A549 (cell line): ENCODE data around the gene ZNF501. TPM values are rescaled to one million over a fixed set of nuclear protein-coding genes. Genes with fewer than 3 reads are reported as not detected.

Experiments used
- ATAC-seq, 2 experiments: fragments of 200-7000 bp in 1 of 2; fragments of >200 bp in 1 of 2; cut with Nextera tagmentation in 1 of 2; cut with Tn5 transposase in 1 of 2; 3 replicates each; pipeline versions ENCODE4 v1.8.0 to v1.9.1; 2018 to 2020; ENCODE audit warnings: mild to moderate bottlenecking in 1 of 2, moderate library complexity in 1 of 2
- CTCF ChIA-PET: fragments of 300-600 bp; sonication (Branson Sonifier 250); formaldehyde crosslinking; extraction: SDS; loops from one replicate; lab custom pipeline; 2021; ENCODE audit warnings: antibody characterized with exemption, inconsistent platforms; lab: Yijun Ruan, JAX
- POLR2A ChIA-PET: fragments of 350-600 bp; formaldehyde crosslinking; extraction: SDS; loops from one replicate; lab custom pipeline; 2021; ENCODE audit warnings: antibody characterized with exemption, inconsistent platforms; lab: Yijun Ruan, JAX
- DNase-seq, 2 experiments: peaks; one replicate each; pipeline versions ENCODE4 v3.0.0 to v3.0.0-alpha.2; 2011 to 2016; ENCODE audit warnings: low read depth in 1 of 2, low spot score in 1 of 2
- FAIRE-seq: peaks from 2 replicates; lab custom pipeline; 2011; peaks lifted over from hg19 to GRCh38; lab: Jason Lieb, UNC
- H3K27ac ChIP-seq, 2 experiments: fragments of >200 bp; sonication (Bioruptor Twin); formaldehyde crosslinking; 3 replicates each; pipeline ENCODE4 v1.5.1; 2016 to 2017
- H3K4me1 ChIP-seq: fragments of >200 bp; sonication (Bioruptor Twin); formaldehyde crosslinking; 3 replicates; pipeline ENCODE4 v1.6.1; 2016
- H3K4me2 ChIP-seq: fragments of >200 bp; sonication (Bioruptor Twin); formaldehyde crosslinking; 3 replicates; pipeline ENCODE4 v1.6.1; 2016
- H3K4me3 ChIP-seq: fragments of >200 bp; sonication (Bioruptor Twin); formaldehyde crosslinking; 3 replicates; pipeline ENCODE4 v1.5.1; 2016
- H3K9me3 ChIP-seq: fragments of >200 bp; sonication (Bioruptor Twin); formaldehyde crosslinking; 3 replicates; pipeline ENCODE4 v1.6.1; 2016
- BHLHE40 ChIP-seq: IDR thresholded peaks from 2 replicates; pipeline ENCODE4 v1.6.1; 2012; ENCODE audit warnings: low read depth, low read length, inconsistent platforms
- CEBPB ChIP-seq, 2 experiments: fragments of >200 bp in 1 of 2; sonication (Bioruptor Twin) in 1 of 2; formaldehyde crosslinking in 1 of 2; IDR thresholded peaks; 2 replicates each; pipeline ENCODE4 v1.6.1; 2012 to 2016
- EHF ChIP-seq: fragments of 250-450 bp; sonication (Bioruptor Pico); IDR thresholded peaks from 2 replicates; pipeline ENCODE4 v1.5.0; 2020; ENCODE audit warnings: mild to moderate bottlenecking
- ELK1 ChIP-seq: fragments of 150-350 bp; IDR thresholded peaks from 2 replicates; pipeline ENCODE4 v1.6.1; 2014; ENCODE audit warnings: low read depth, mild to moderate bottlenecking, low read length
- FOSB ChIP-seq: fragments of 250-450 bp; sonication (Bioruptor Pico); IDR thresholded peaks from 2 replicates; pipeline ENCODE4 v1.5.0; 2020; ENCODE audit warnings: mild to moderate bottlenecking, moderate library complexity
- FOXS1 ChIP-seq: fragments of 250-450 bp; sonication (Bioruptor Pico); IDR thresholded peaks from 2 replicates; pipeline ENCODE4 v1.5.0; 2020; ENCODE audit warnings: mild to moderate bottlenecking, moderate library complexity
- GATA3 ChIP-seq: IDR thresholded peaks from 2 replicates; pipeline ENCODE4 v1.6.1; 2012; ENCODE audit warnings: borderline replicate concordance
- HOXB13 ChIP-seq: fragments of 250-450 bp; sonication (Bioruptor Pico); IDR thresholded peaks from 2 replicates; pipeline ENCODE4 v1.5.0; 2020; ENCODE audit warnings: low read depth, mild to moderate bottlenecking, moderate library complexity
- KDM1A ChIP-seq: fragments of 200-600 bp; sonication (generic); IDR thresholded peaks from 2 replicates; pipeline ENCODE4 v1.6.1; 2016; ENCODE audit warnings: low read depth, mild to moderate bottlenecking
- MYC ChIP-seq: IDR thresholded peaks from 2 replicates; pipeline ENCODE4 v1.6.1; 2012; ENCODE audit warnings: mild to moderate bottlenecking, inconsistent platforms, low read length, improper control_type of control experiment, borderline replicate concordance
- NFE2L2 ChIP-seq: fragments of 150-350 bp; conservative IDR thresholded peaks from 2 replicates; pipeline ENCODE4 v1.6.1; 2014; ENCODE audit warnings: low read length
- NR3C1 ChIP-seq: fragments of >200 bp; sonication (Bioruptor Twin); formaldehyde crosslinking; IDR thresholded peaks from 3 replicates; pipeline ENCODE4 v1.6.1; 2017
- POLR2A ChIP-seq: IDR thresholded peaks from 2 replicates; pipeline ENCODE4 v1.6.1; 2012; ENCODE audit warnings: mild to moderate bottlenecking, low read length
- RAD21 ChIP-seq, 2 experiments: fragments of >200 bp in 1 of 2; sonication (Bioruptor Twin) in 1 of 2; formaldehyde crosslinking in 1 of 2; IDR thresholded peaks in 1 of 2; conservative IDR thresholded peaks in 1 of 2; 2 replicates in 1 of 2; 3 replicates in 1 of 2; pipeline ENCODE4 v1.6.1; 2012 to 2018; ENCODE audit warnings: inconsistent platforms in 1 of 2
- RNF2 ChIP-seq: fragments of 200-600 bp; sonication (generic); IDR thresholded peaks from 2 replicates; pipeline ENCODE4 v1.6.1; 2016; ENCODE audit warnings: low read depth, mild to moderate bottlenecking, antibody characterized with exemption, moderate library complexity, borderline replicate concordance
- TFCP2L1 ChIP-seq: fragments of 250-450 bp; sonication (Bioruptor Pico); IDR thresholded peaks from 2 replicates; pipeline ENCODE4 v1.5.0; 2021; ENCODE audit warnings: mild to moderate bottlenecking
- ZNF302 ChIP-seq: fragments of 250-450 bp; sonication (Bioruptor Pico); IDR thresholded peaks from 2 replicates; pipeline ENCODE4 v1.9.0; 2021; ENCODE audit warnings: inconsistent platforms, mild to moderate bottlenecking, moderate library complexity
- WGBS: methylation state at CpG from one replicate; pipeline ENCODE4 v1.1.6; 2017; ENCODE audit errors: missing lambda C conversion rate; 5-methylcytosine and 5-hydroxymethylcytosine counted together
- polyA minus RNA-seq: library from RNA; depleted of rRNA, polyadenylated mRNA; stranded (reverse); fragments of >200 nt; gene quantifications from 2 replicates; pipeline ENCODE4 v1.2.3, GENCODE V29; 2011; rRNA and poly(A)+ RNA removed
- polyA plus RNA-seq, 4 experiments: library from polyadenylated mRNA; depleted of rRNA in 3 of 4; stranded (reverse); fragments of >200 nt; fragmentation: RNase III in 1 of 4; extraction: RNeasy Plus Mini Kit Qiagen cat#74134 plus additional on column Dnase treatment in 1 of 4; gene quantifications; 2 replicates in 3 of 4; 3 replicates in 1 of 4; pipeline ENCODE4 v1.2.3, GENCODE V29; 2011 to 2017
- TF ChIP-seq, protein P1 (sequence below): fragments of 250-450 bp; sonication (Bioruptor Pico); IDR thresholded peaks from 2 replicates; pipeline ENCODE4 v1.5.0; 2021; ENCODE audit warnings: mild to moderate bottlenecking, moderate library complexity, borderline replicate concordance

Gene ZNF501
- polyA plus RNA-seq (2011; rRNA removed), result 0.03 TPM in 1 of 2 replicates, not detected in the other
- polyA plus RNA-seq (2012; cell fraction: cytosol; rRNA removed), result not detected in 2 replicates
- not detected in 2 replicates for polyA plus RNA-seq (2012; cell fraction: nucleus; rRNA removed)
- polyA plus RNA-seq (2017; fragmentation: RNase III; extraction: RNeasy Plus Mini Kit Qiagen cat#74134 plus additional on column Dnase treatment), result 0.03 to 0.09 TPM in 2 of 3 replicates, not detected in the other
- polyA minus RNA-seq, result 0.21 TPM in 1 of 2 replicates, not detected in the other

DNA sequence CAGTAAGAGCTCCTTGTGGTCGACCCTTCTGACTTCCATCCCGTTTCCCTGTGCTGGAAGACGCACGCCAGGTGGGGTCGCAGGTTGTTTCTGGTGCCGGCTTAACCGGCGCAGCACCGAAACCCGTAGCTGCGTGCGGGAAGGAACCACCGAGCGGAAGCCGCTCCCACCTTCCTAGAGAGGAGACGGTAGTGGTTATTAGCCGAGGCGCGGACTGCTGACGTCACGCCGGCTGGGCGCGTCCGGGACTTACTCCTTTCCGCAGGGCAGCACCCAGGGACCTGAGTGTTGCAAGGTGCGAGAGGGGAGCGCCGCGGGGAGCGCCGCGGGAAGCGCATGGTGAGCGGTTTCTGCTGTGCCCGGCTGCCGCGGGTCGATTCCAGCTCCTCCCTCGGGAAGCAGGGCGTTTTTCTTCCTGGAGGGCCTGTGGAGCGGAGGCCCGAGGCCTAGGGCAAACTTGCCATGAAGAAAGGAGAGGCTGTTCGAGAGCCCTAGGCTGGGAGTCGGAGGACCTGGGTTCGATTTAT lies at the start of gene ZNF501:
Gene ZNF501 (plus strand): TSS at position 252 of the 527 bp plus-strand sequence. CDS start 4,787 bp downstream, outside the sequence.
- no peak within 1 kb of the TSS for H3K4me2 ChIP-seq
- H3K4me1 ChIP-seq, result no peaks in the 10 kb centered on the region
- no peak within 1 kb of the TSS for H3K4me3 ChIP-seq
- ChIA-PET POLR2A (no interaction called here), CTCF (no interaction called here)
- peaks cover 56% of the 10 kb centered on the region for H3K9me3 ChIP-seq
- FAIRE-seq (no peak), ATAC-seq (no peak), DNase-seq (no peak)
- WGBS, result 62% methylated on average over 24 of the region's 46 CpGs
- no peak within 1 kb of the TSS for H3K27ac ChIP-seq
- no peak for TF ChIP-seq NFE2L2
- TF ChIP-seq FOSB, result no peak
- TF ChIP-seq, protein P1, sequence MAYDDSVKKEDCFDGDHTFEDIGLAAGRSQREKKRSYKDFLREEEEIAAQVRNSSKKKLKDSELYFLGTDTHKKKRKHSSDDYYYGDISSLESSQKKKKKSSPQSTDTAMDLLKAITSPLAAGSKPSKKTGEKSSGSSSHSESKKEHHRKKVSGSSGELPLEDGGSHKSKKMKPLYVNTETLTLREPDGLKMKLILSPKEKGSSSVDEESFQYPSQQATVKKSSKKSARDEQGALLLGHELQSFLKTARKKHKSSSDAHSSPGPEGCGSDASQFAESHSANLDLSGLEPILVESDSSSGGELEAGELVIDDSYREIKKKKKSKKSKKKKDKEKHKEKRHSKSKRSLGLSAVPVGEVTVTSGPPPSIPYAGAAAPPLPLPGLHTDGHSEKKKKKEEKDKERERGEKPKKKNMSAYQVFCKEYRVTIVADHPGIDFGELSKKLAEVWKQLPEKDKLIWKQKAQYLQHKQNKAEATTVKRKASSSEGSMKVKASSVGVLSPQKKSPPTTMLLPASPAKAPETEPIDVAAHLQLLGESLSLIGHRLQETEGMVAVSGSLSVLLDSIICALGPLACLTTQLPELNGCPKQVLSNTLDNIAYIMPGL (CRISPR knock-in tag), result no peak
- TF ChIP-seq RAD21 (conservative IDR thresholded peaks at IDR 0.05 in 1 of 2, IDR thresholded peaks at IDR 0.05 in 1 of 2), result no peak
- no peak for TF ChIP-seq FOXS1 (CRISPR knock-in tag)
- no peak for TF ChIP-seq HOXB13
- no peak for TF ChIP-seq CEBPB (IDR thresholded peaks at IDR 0.05)
- no peak for TF ChIP-seq RNF2
- no peak for TF ChIP-seq KDM1A
- TF ChIP-seq BHLHE40, result no peak
- TF ChIP-seq ZNF302, result no peak
- TF ChIP-seq NR3C1, result no peak
- TF ChIP-seq ELK1, result no peak

GRCh38 chr3:44680921-44681455 lies 48.4 kb upstream of the ZNF501 start:
- H3K9me3 ChIP-seq, result peaks cover 7% of the 10 kb centered on the region; the same call in 2 of the 3 replicates
- TF ChIP-seq, protein P1 (CRISPR knock-in tag), result no peak
- TF ChIP-seq FOXS1 (CRISPR knock-in tag) (no peak), POLR2A (no peak), TFCP2L1 (no peak), EHF (CRISPR knock-in tag) (no peak), GATA3 (no peak), MYC (no peak)
- H3K4me1 ChIP-seq, result no peaks in the 10 kb centered on the region
- no peak for DNase-seq
- ATAC-seq, result no peak
- ChIA-PET CTCF (no interaction called here), POLR2A (no interaction called here)
- H3K4me2 ChIP-seq, result no peak overlapping the region
- H3K27ac ChIP-seq, result no peak overlapping the region
- no peak overlapping the region for H3K4me3 ChIP-seq
- 14% methylated on average over 4 of the region's 4 CpGs for WGBS
- FAIRE-seq, result no peak
